HFF-Myc (cell line): ENCODE data around the gene SARM1.
"Not testable (repeated sequence)": the region's sequence is repeated elsewhere in the genome, so short reads cannot be mapped to it uniquely, and the experiment has no call there.

Source experiments
- DNase-seq: peaks from one replicate; pipeline ENCODE4 v3.0.0-alpha.2; 2011; ENCODE audit warnings: low read depth; ENCODE audit errors: extremely low read depth
- H3K4me3 ChIP-seq: replicated peaks from 2 replicates; pipeline ENCODE4 v1.5.1; 2011; ENCODE audit warnings: low read depth, mild to moderate bottlenecking, control low read depth, low read length
- CTCF ChIP-seq: IDR thresholded peaks from 2 replicates; pipeline ENCODE4 v1.5.1; 2012; ENCODE audit warnings: mild to moderate bottlenecking, low read depth, low read length, control low read depth; ENCODE audit errors: missing control alignments

The SARM1 gene

GRCh38 chr17:28426081-28426519, 54.6 kb downstream of the SARM1 start:
- TF ChIP-seq CTCF: peak; percentile 54
- H3K4me3 ChIP-seq: no peak overlapping the region
- DNase-seq: no peak

- TF ChIP-seq CTCF: no peak
- H3K4me3 ChIP-seq: no peak overlapping the region
- peak; percentile 43 for DNase-seq
Measured at GRCh38 chr17:28427371-28427770, 55.9 kb downstream of the SARM1 start.

GRCh38 chr17:28427982-28428381, 56.5 kb downstream of the SARM1 start:
- DNase-seq, H3K4me3 ChIP-seq: not testable (repeated sequence)

- DNase-seq: no peak
- no peak for TF ChIP-seq CTCF
- no peak overlapping the region for H3K4me3 ChIP-seq
Measured at GRCh38 chr17:28433721-28434120, 62.2 kb downstream of the SARM1 start.

- DNase-seq, H3K4me3 ChIP-seq: not testable (repeated sequence)
Measured at GRCh38 chr17:28434326-28434725, 62.8 kb downstream of the SARM1 start.

GRCh38 chr17:28443901-28444638, 72.6 kb downstream of the SARM1 start:
- H3K4me3 ChIP-seq: no peak overlapping the region
- no peak for DNase-seq
- no peak for TF ChIP-seq CTCF

GRCh38 chr17:28446716-28447395, 75.4 kb downstream of the SARM1 start:
- no peak for DNase-seq
- no peak for TF ChIP-seq CTCF
- H3K4me3 ChIP-seq: no peak overlapping the region

GRCh38 chr17:28447396-28447760, 75.9 kb downstream of the SARM1 start:
- H3K4me3 ChIP-seq: no peak overlapping the region
- TF ChIP-seq CTCF: no peak
- no peak for DNase-seq
